Germinal center (tissue), 1 donor: ENCODE measurements around the gene ASB6.

Experiments used
- DNase-seq: peaks from one replicate; pipeline ENCODE4 v3.0.0; 2012; ENCODE audit warnings: mixed read lengths, low spot score

ASB6 gene

GRCh38 chr9:129641750-129642585, at the start of gene ASB6:
ASB6 (minus strand) TSS chr9:129642151; CDS start chr9:129641999, 152 bp downstream.
- peak; percentile 97 for DNase-seq

GRCh38 chr9:129688285-129689043, 46.5 kb upstream of the ASB6 start:
- DNase-seq = no peak

GRCh38 chr9:129687391-129687790, 45.4 kb upstream of the ASB6 start:
- no peak for DNase-seq

- DNase-seq = no peak
These were observed 44.8 kb upstream of the ASB6 start for GRCh38 chr9:129686736-129687135.

GRCh38 chr9:129685933-129686259, 43.9 kb upstream of the ASB6 start:
- no peak for DNase-seq

GRCh38 chr9:129685220-129685932, 43.4 kb upstream of the ASB6 start:
- DNase-seq = no peak

- no peak for DNase-seq
These were observed 40.4 kb upstream of the ASB6 start for GRCh38 chr9:129682381-129682780.

- DNase-seq = no peak
These were observed 40.0 kb upstream of the ASB6 start for GRCh38 chr9:129681924-129682323.

- DNase-seq = no peak
These were observed 37.6 kb upstream of the ASB6 start for GRCh38 chr9:129679537-129679936.

- no peak for DNase-seq
These were observed 36.9 kb upstream of the ASB6 start for GRCh38 chr9:129678844-129679243.

- DNase-seq = no peak
These were observed 35.5 kb upstream of the ASB6 start for GRCh38 chr9:129677456-129677855.

- DNase-seq = no peak
These were observed 35.0 kb upstream of the ASB6 start for GRCh38 chr9:129676975-129677374.

- DNase-seq = no peak
These were observed 34.3 kb upstream of the ASB6 start for GRCh38 chr9:129676287-129676686.

GRCh38 chr9:129675620-129676019, 33.7 kb upstream of the ASB6 start:
- DNase-seq = no peak

- no peak for DNase-seq
These were observed 32.3 kb upstream of the ASB6 start for GRCh38 chr9:129674229-129674628.

- DNase-seq = no peak
These were observed 31.7 kb upstream of the ASB6 start for GRCh38 chr9:129673602-129674001.

- no peak for DNase-seq
These were observed 30.8 kb upstream of the ASB6 start for GRCh38 chr9:129672702-129673101.

GRCh38 chr9:129671519-129671918, 29.6 kb upstream of the ASB6 start:
- DNase-seq = no peak

- no peak for DNase-seq
These were observed 29.1 kb upstream of the ASB6 start for GRCh38 chr9:129671065-129671464.

- no peak for DNase-seq
These were observed 28.0 kb upstream of the ASB6 start for GRCh38 chr9:129669946-129670345.

- no peak for DNase-seq
These were observed 27.3 kb upstream of the ASB6 start for GRCh38 chr9:129669141-129669718.

- DNase-seq = no peak
These were observed 25.9 kb upstream of the ASB6 start for GRCh38 chr9:129667850-129668249.
